K562 (cell line): ENCODE results near the gene TLL1. TPM values are rescaled to one million over a fixed set of nuclear protein-coding genes. Genes with fewer than 3 reads are reported as not detected.

ENCODE experiments used
- ATAC-seq: fragments of 200-7000 bp; cut with Tn5 transposase; 3 replicates; pipeline ENCODE4 v1.9.1; 2020; ENCODE audit warnings: moderate library complexity
- BruUV-seq: library from RNA; stranded (reverse); fragments of 400-500 nt; replicated peaks from 2 replicates; lab custom pipeline; 2021; lab: Mats Ljungman, UMichigan
- CTCF ChIA-PET: fragments of 300-600 bp; formaldehyde crosslinking; extraction: SDS; loops from one replicate; lab custom pipeline; 2021; ENCODE audit warnings: low intra/inter-chr PET ratio; lab: Yijun Ruan, JAX
- POLR2A ChIA-PET: fragments of 300-600, 350-650 bp; sonication (Branson Sonifier 250); formaldehyde crosslinking; extraction: SDS; loops from one replicate; lab custom pipeline; 2021; ENCODE audit warnings: antibody characterized with exemption, inconsistent platforms; lab: Yijun Ruan, JAX
- DNase-seq, 4 experiments: peaks; one replicate each; pipeline versions ENCODE4 v3.0.0 to v3.0.0-alpha.2; 2011 to 2018; ENCODE audit warnings: low spot score in 3 of 4, mixed read lengths in 3 of 4; ENCODE audit errors: extremely low read depth in 1 of 4
- FAIRE-seq: peaks from 2 replicates; lab custom pipeline; 2011; peaks lifted over from hg19 to GRCh38; lab: Jason Lieb, UNC
- H2AFZ ChIP-seq: 2 replicates; pipeline ENCODE4 v1.6.0; 2011; ENCODE audit warnings: low read depth, low read length, control low read depth, inconsistent platforms
- H3K27ac ChIP-seq: fragments of 200-600 bp; 3 replicates; pipeline ENCODE4 v1.8.0; 2011; ENCODE audit warnings: low read depth, mild to moderate bottlenecking, control low read depth, inconsistent platforms, low read length, moderate library complexity, mixed read lengths; ENCODE audit errors: extremely low read depth
- H3K27me3 ChIP-seq, 2 experiments: fragments of 300-600 bp in 1 of 2; 2 replicates in 1 of 2; 3 replicates in 1 of 2; pipeline versions ENCODE4 v1.6.0 to v1.8.0; 2011; ENCODE audit warnings: inconsistent platforms in 2 of 2, low read length in 2 of 2, mild to moderate bottlenecking in 1 of 2, mixed read lengths in 1 of 2, moderate library complexity in 1 of 2; ENCODE audit not compliant: control insufficient read depth in 2 of 2, insufficient read depth in 2 of 2
- H3K36me3 ChIP-seq: fragments of 300-600 bp; 3 replicates; pipeline ENCODE4 v1.8.0; 2011; ENCODE audit warnings: mild to moderate bottlenecking, low read length, inconsistent platforms; ENCODE audit not compliant: control insufficient read depth, insufficient read depth
- H3K4me1 ChIP-seq, 2 experiments: fragments of 200-600 bp in 1 of 2; replicated peaks in 1 of 2; 2 replicates in 1 of 2; 3 replicates in 1 of 2; pipeline versions ENCODE4 v1.5.1 to v1.8.0; 2011; ENCODE audit warnings: inconsistent platforms in 2 of 2, low read length in 2 of 2, mild to moderate bottlenecking in 1 of 2, mixed read lengths in 1 of 2, moderate library complexity in 1 of 2; ENCODE audit not compliant: control insufficient read depth in 2 of 2, insufficient read depth in 2 of 2
- H3K4me2 ChIP-seq: 2 replicates; pipeline ENCODE4 v1.6.1; 2011; ENCODE audit warnings: low read length, control low read depth, inconsistent platforms, mixed read lengths; ENCODE audit not compliant: insufficient read depth
- H3K4me3 ChIP-seq: fragments of 200-600 bp; sonication (generic), shearing (Covaris generic); 2 replicates; pipeline ENCODE4 v1.5.1; 2016; ENCODE audit warnings: control low read depth, inconsistent platforms
- H3K79me2 ChIP-seq: fragments of 200-600 bp; 3 replicates; pipeline ENCODE4 v1.8.0; 2011; ENCODE audit warnings: low read length, inconsistent platforms; ENCODE audit not compliant: control insufficient read depth, insufficient read depth
- H3K9ac ChIP-seq, 2 experiments: 2 replicates each; pipeline versions ENCODE4 v1.6.0 to v1.6.1; 2011; ENCODE audit warnings: low read depth in 2 of 2, low read length in 2 of 2, control low read depth in 1 of 2, inconsistent platforms in 1 of 2, mild to moderate bottlenecking in 1 of 2, mixed read lengths in 1 of 2; ENCODE audit not compliant: insufficient read depth in 1 of 2
- H3K9me1 ChIP-seq: one replicate; pipeline ENCODE4 v1.6.0; 2011; ENCODE audit warnings: inconsistent platforms, mild to moderate bottlenecking, low read length, moderate library complexity; ENCODE audit not compliant: control insufficient read depth, insufficient read depth
- H3K9me3 ChIP-seq: replicated peaks from 2 replicates; pipeline ENCODE4 v1.5.1; 2011; ENCODE audit warnings: low read depth, low read length, inconsistent platforms; ENCODE audit not compliant: control insufficient read depth, insufficient read depth
- H4K20me1 ChIP-seq: replicated peaks from 2 replicates; pipeline ENCODE4 v1.6.1; 2011; ENCODE audit warnings: low read length, inconsistent platforms, mixed read lengths; ENCODE audit not compliant: control insufficient read depth, insufficient read depth
- JUNB ChIP-seq: fragments of 450-650 bp; formaldehyde crosslinking; conservative IDR thresholded peaks from 2 replicates; pipeline ENCODE4 v1.4.0; 2020; ENCODE audit warnings: mild to moderate bottlenecking
- MIER1 ChIP-seq: fragments of 450-650 bp; IDR thresholded peaks from 2 replicates; pipeline ENCODE4 v1.6.1; 2016; ENCODE audit warnings: antibody characterized with exemption, mild to moderate bottlenecking, low read depth
- OTX1 ChIP-seq: fragments of 450-650 bp; formaldehyde crosslinking; IDR thresholded peaks from 2 replicates; pipeline ENCODE4 v1.4.0; 2022; ENCODE audit warnings: mild to moderate bottlenecking
- PCBP2 ChIP-seq: fragments of 200-400 bp; formaldehyde crosslinking; IDR thresholded peaks from 2 replicates; pipeline ENCODE4 v1.6.1; 2018; ENCODE audit warnings: low read length, low read depth, mild to moderate bottlenecking, moderate library complexity; ENCODE audit not compliant: poor library complexity, severe bottlenecking
- SOX6 ChIP-seq: fragments of 450-650 bp; IDR thresholded peaks from 2 replicates; pipeline ENCODE4 v1.6.1; 2014; ENCODE audit warnings: mild to moderate bottlenecking
- TAF7 ChIP-seq: fragments of 450-650 bp; IDR thresholded peaks from 2 replicates; pipeline ENCODE4 v1.6.1; 2016; ENCODE audit warnings: missing genetic modification characterization, missing compliant biosample characterization
- ZFX ChIP-seq: sonication (generic); formaldehyde crosslinking; IDR thresholded peaks from 2 replicates; pipeline ENCODE4 v1.8.0; 2022; ENCODE audit warnings: mild to moderate bottlenecking, missing genetic modification reagents, moderate library complexity
- WGBS: fragments of 100-300 bp; shearing (Covaris generic); methylation state at CpG from one replicate; pipeline ENCODE4 v1.1.6; 2016; ENCODE audit warnings: low coverage, mixed read lengths; ENCODE audit not compliant: insufficient coverage; ENCODE audit errors: missing lambda C conversion rate; 5-methylcytosine and 5-hydroxymethylcytosine counted together
- in situ Hi-C: fragments of 300-500 bp; cut with MboI; formaldehyde crosslinking; loops from 4 replicates; pipeline ENCODE4 v1.15.0; 2018; ENCODE audit warnings: inconsistent platforms, mixed read lengths
- intact Hi-C: fragments of 100-400 bp; cut with micrococcal nuclease; formaldehyde crosslinking; loops from 2 replicates; pipeline ENCODE4 v1.14.2; 2022
- polyA plus RNA-seq, 8 experiments: library from polyadenylated mRNA; depleted of rRNA in 4 of 8; stranded (reverse) in 5 of 8; unstranded in 3 of 8; fragments of >200 nt; fragmentation: Nextera tagmentation in 2 of 8; fragmentation: Illumina TruSeq in 1 of 8; extraction: Ambion mirVana in 2 of 8; extraction: Trizol in 1 of 8; gene quantifications; 2 replicates each; pipeline versions ENCODE4 v1.2.1 to v1.2.3, GENCODE V29; 2011 to 2014; ENCODE audit warnings: inconsistent platforms in 1 of 8, missing spikeins in 1 of 8
- total RNA-seq, 7 experiments: library from RNA; depleted of rRNA in 6 of 7; stranded (reverse); fragments of >200 nt in 6 of 7; fragmentation: Illumina TruSeq in 2 of 7; extraction: Trizol in 2 of 7; gene quantifications; 2 replicates each; pipeline versions ENCODE4 v1.2.1 to v1.2.3, GENCODE V29; 2011 to 2021; ENCODE audit warnings: low replicate concordance in 1 of 7

Gene TLL1
- total and polyA plus RNA-seq, 9 of the 15 experiments (the other 6 are each of a cell fraction or from before 2014, with no cell fraction given) = not detected

- no peaks in the 10 kb centered on the region for H3K9me3 ChIP-seq
- ChIA-PET POLR2A (no interaction called here), CTCF (no interaction called here)
- ATAC-seq = no peak
- H3K9me1 ChIP-seq = no peaks in the 10 kb centered on the region
- H2AFZ ChIP-seq = no peak overlapping the region
- in situ Hi-C loops (no loop called here), intact Hi-C loops (no loop called here)
- H3K27me3 ChIP-seq = no peaks in the 10 kb centered on the region
- BruUV-seq = no TSS peak
- no peak for DNase-seq
- no peaks in the 10 kb centered on the region for H3K4me1 ChIP-seq
- FAIRE-seq = no peak
- H4K20me1 ChIP-seq = no peaks in the 10 kb centered on the region
- H3K27ac ChIP-seq = no peak overlapping the region
- no peak overlapping the region for H3K4me3 ChIP-seq
- H3K36me3 ChIP-seq = no peaks in the 10 kb centered on the region
- no peak overlapping the region for H3K9ac ChIP-seq
- 0% methylated on average over 2 of the region's 2 CpGs for WGBS
- H3K79me2 ChIP-seq = no peaks in the 10 kb centered on the region
- no peak for TF ChIP-seq SOX6
- TF ChIP-seq MIER1 = no peak
- TF ChIP-seq OTX1 (CRISPR knock-in tag) = no peak
- no peak for TF ChIP-seq JUNB
- no peak for TF ChIP-seq ZFX (CRISPR knock-in tag)
- no peak overlapping the region for H3K4me2 ChIP-seq
Measured at GRCh38 chr4:165971933-165972332, 98.9 kb downstream of the TLL1 start.

GRCh38 chr4:165972747-165973146 is 99.7 kb downstream of the TLL1 start:
- Histone ChIP-seq H3K27ac (no peak overlapping the region), H3K9me1 (no peaks in the 10 kb centered on the region), H3K4me2 (no peak overlapping the region), H3K36me3 (no peaks in the 10 kb centered on the region), H4K20me1 (no peaks in the 10 kb centered on the region), H3K4me3 (no peak overlapping the region), H3K9ac (no peak overlapping the region), H3K4me1 (no peaks in the 10 kb centered on the region), H3K9me3 (no peaks in the 10 kb centered on the region), H3K79me2 (no peaks in the 10 kb centered on the region), H3K27me3 (no peaks in the 10 kb centered on the region), H2AFZ (no peak overlapping the region)
- in situ Hi-C loops = no loop called here
- DNase-seq = no peak
- no peak for ATAC-seq
- FAIRE-seq = no peak
- WGBS = 0% methylated on average over 1 of the region's 1 CpG
- no TSS peak for BruUV-seq
- TF ChIP-seq PCBP2 (no peak), TAF7 (tag) (no peak)
- ChIA-PET POLR2A (no interaction called here), CTCF (no interaction called here)
- intact Hi-C loops = no loop called here
